ENCODE measurements around the gene GMPPB. TPM values are rescaled to one million over a fixed set of nuclear protein-coding genes. Genes with fewer than 3 reads are reported as not detected.

The GMPPB gene
- total and polyA plus RNA-seq, 9 of the 15 experiments (the other 6 are each of a cell fraction or from before 2014, with no cell fraction given): 0.53 to 17.4 (median 8.1) TPM

GRCh38 chr3:49689046-49689907 is 34.5 kb downstream of the GMPPB start, which contains the start of the genes MST1 and RNF123 (continued):
- TF ChIP-seq NFATC3 (IDR thresholded peaks at IDR 0.05) (no peak), NR2C1 (IDR thresholded peaks at IDR 0.05) (no peak), NR2C1 (tag; IDR thresholded peaks at IDR 0.05) (0 out of 2 replicates have a peak, but pooled peaks have one; percentile 14), TCF3 (CRISPR knock-in tag; IDR thresholded peaks at IDR 0.05) (peak; percentile 56), CCNT2 (IDR thresholded peaks at IDR 0.05; ENCODE audit: borderline replicate concordance, extremely low read depth, insufficient read length, low read depth, low read length) (peak; percentile 51), GMEB1 (CRISPR knock-in tag; IDR thresholded peaks at IDR 0.05) (peak; percentile 41; the same call in 1 of the 2 replicates), TEAD4 (IDR thresholded peaks at IDR 0.05; ENCODE audit: low read length) (peak; percentile 55; the same call in 1 of the 2 replicates), TEAD4 (CRISPR knock-in tag; IDR thresholded peaks at IDR 0.05; ENCODE audit: borderline replicate concordance) (no peak), DIDO1 (tag; IDR thresholded peaks at IDR 0.05; ENCODE audit: low read depth) (0 out of 2 replicates have a peak, but pooled peaks have one; percentile 55), KDM5B (IDR thresholded peaks at IDR 0.05; ENCODE audit: insufficient replicate concordance, low read depth, low read length) (peak; percentile 57), HINFP (tag; conservative IDR thresholded peaks at IDR 0.05; ENCODE audit: low read depth) (peak; percentile 96), MNT (conservative IDR thresholded peaks at IDR 0.05) (peak; percentile 38 to 72; a peak in 3 of 4 replicates), RFX5 (IDR thresholded peaks at IDR 0.05; ENCODE audit: low read depth, low read length) (no peak), ZNF57 (CRISPR knock-in tag; IDR thresholded peaks at IDR 0.05) (0 out of 2 replicates have a peak, but pooled peaks have one; percentile 17), CHD1 (IDR thresholded peaks at IDR 0.05; ENCODE audit: low read length) (peak; percentile 80), NCOA1 (IDR thresholded peaks at IDR 0.05; ENCODE audit: low read depth) (0 out of 2 replicates have a peak, but pooled peaks have one; percentile 57), ARID4B (CRISPR knock-in tag; IDR thresholded peaks at IDR 0.05) (peak; percentile 81; the same call in 1 of the 2 replicates)

Data from K562 (cell line).